Left renal pelvis (tissue), 4 donors: Measurements from ENCODE around the gene ZFYVE19. TPM values are rescaled to one million over a fixed set of nuclear protein-coding genes. Genes with fewer than 3 reads are reported as not detected.

ENCODE experiments used
- polyA plus RNA-seq, 4 donors: library from polyadenylated mRNA; unstranded; fragments of 120-200 nt; gene quantifications; one replicate each; pipeline ENCODE4 v1.2.1, GENCODE V29; 2013; ENCODE audit not compliant: insufficient read length in 4 of 4

ZFYVE19 gene
- polyA plus RNA-seq, 4 donors: 22.4 to 31.4 (median 26.6) TPM

Other genes starting within 250 kb of the ZFYVE19 start
- 10 to 100 TPM; 23.3 to 27.0 (median 26.0) TPM for gene CCDC32, start 242.0 kb upstream of the ZFYVE19 start, polyA plus RNA-seq
- 10 to 100 TPM in 2 of 4 donors, 1 to 10 TPM in 2; 8.5 to 12.7 (median 9.8) TPM for gene RPUSD2, start 237.8 kb upstream of the ZFYVE19 start, polyA plus RNA-seq
- gene KNL1, start 212.8 kb upstream of the ZFYVE19 start, polyA plus RNA-seq: 10 to 100 TPM; 17.9 to 21.6 (median 19.3) TPM
- gene RAD51, start 111.9 kb upstream of the ZFYVE19 start, polyA plus RNA-seq: 10 to 100 TPM; 10.7 to 14.9 (median 13.3) TPM
- gene RMDN3, start 51.8 kb upstream of the ZFYVE19 start, polyA plus RNA-seq: 10 to 100 TPM; 30.6 to 45.6 (median 39.7) TPM
- 10 to 100 TPM in 3 of 4 donors, 1 to 10 TPM in 1; 6.9 to 47.2 (median 29.5) TPM for gene GCHFR, start 43.0 kb upstream of the ZFYVE19 start, polyA plus RNA-seq
- gene C15orf62, start 37.1 kb upstream of the ZFYVE19 start, polyA plus RNA-seq: 1 to 10 TPM; 1.5 to 4.6 (median 2.0) TPM
- gene DNAJC17, start 384 bp downstream of the ZFYVE19 start, polyA plus RNA-seq: 10 to 100 TPM; 33.8 to 42.6 (median 37.6) TPM
- under 1 TPM in 3 of 4 donors, not detected in 1; 0.32 to 0.93 (median 0.52) TPM for gene PPP1R14D, start 21.6 kb downstream of the ZFYVE19 start, polyA plus RNA-seq
- 10 to 100 TPM in 3 of 4 donors, 1 to 10 TPM in 1; 2.7 to 70.8 (median 65.9) TPM for gene SPINT1, start 37.0 kb downstream of the ZFYVE19 start, polyA plus RNA-seq
- gene RHOV, start 67.1 kb downstream of the ZFYVE19 start, polyA plus RNA-seq: 1 to 10 TPM in 3 of 4 donors, under 1 TPM in 1; 0.26 to 1.9 (median 1.4) TPM
- 10 to 100 TPM; 10.6 to 17.5 (median 16.8) TPM for gene VPS18, start 87.4 kb downstream of the ZFYVE19 start, polyA plus RNA-seq
- 1 to 10 TPM; 5.8 to 8.3 (median 6.7) TPM for gene DLL4, start 122.3 kb downstream of the ZFYVE19 start, polyA plus RNA-seq
- 1 to 10 TPM in 3 of 4 donors, under 1 TPM in 1; 0.93 to 4.3 (median 3.2) TPM for gene CHAC1, start 146.4 kb downstream of the ZFYVE19 start, polyA plus RNA-seq